Fibroblast of skin of back (primary cell): ENCODE data around the gene OR2T5. TPM values are rescaled to one million over a fixed set of nuclear protein-coding genes. Genes with fewer than 3 reads are reported as not detected.
"Not testable (repeated sequence)": the region's sequence is repeated elsewhere in the genome, so short reads cannot be mapped to it uniquely, and the experiment has no call there.

Source experiments
- DNase-seq: peaks from one replicate; pipeline ENCODE4 v3.0.0-alpha.2; 2013
- polyA plus RNA-seq, 2 experiments: library from polyadenylated mRNA; unstranded; fragments of 120-200 nt; gene quantifications; one replicate each; pipeline ENCODE4 v1.2.1, GENCODE V29; 2013; ENCODE audit not compliant: insufficient read length in 2 of 2

OR2T5 gene
- polyA plus RNA-seq (2013, experiment 1 of 2; ENCODE audit: insufficient read length) = not detected
- not detected for polyA plus RNA-seq (2013, experiment 2 of 2; ENCODE audit: insufficient read length)

- DNase-seq = not testable (repeated sequence)
These were observed at the start of gene OR2T5 for GRCh38 chr1:248488289-248488688. TSS of gene OR2T5 (plus strand) at chr1:248488589. CDS start at chr1:248488589, 0 bp downstream.

DNA sequence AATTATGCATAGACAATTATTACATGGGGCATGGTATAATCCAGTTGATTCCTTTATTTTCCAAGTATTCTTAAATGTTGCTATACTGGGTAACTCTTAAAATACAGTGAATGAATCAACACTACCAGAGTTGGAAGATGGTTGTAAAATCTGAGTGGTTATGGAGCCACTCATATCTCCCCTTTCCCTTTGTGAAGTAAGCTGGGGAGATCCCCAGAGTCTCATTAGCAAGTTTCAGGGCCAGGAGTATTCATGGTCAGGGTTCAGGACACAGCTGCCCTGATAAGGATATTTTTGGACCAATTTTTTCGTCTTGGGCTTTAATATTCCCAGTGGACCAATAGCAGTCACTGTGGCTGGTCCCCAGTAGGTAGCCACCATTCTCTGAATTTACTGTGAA is 49.7 kb upstream of the OR2T5 start:
- not testable (repeated sequence) for DNase-seq

- not testable (repeated sequence) for DNase-seq
These were observed 49.1 kb upstream of the OR2T5 start for GRCh38 chr1:248439283-248439682.

GRCh38 chr1:248442500-248443277 is 45.7 kb upstream of the OR2T5 start:
- DNase-seq = not testable (repeated sequence)

- DNase-seq = not testable (repeated sequence)
These were observed 43.8 kb upstream of the OR2T5 start for GRCh38 chr1:248444603-248445002.

DNA sequence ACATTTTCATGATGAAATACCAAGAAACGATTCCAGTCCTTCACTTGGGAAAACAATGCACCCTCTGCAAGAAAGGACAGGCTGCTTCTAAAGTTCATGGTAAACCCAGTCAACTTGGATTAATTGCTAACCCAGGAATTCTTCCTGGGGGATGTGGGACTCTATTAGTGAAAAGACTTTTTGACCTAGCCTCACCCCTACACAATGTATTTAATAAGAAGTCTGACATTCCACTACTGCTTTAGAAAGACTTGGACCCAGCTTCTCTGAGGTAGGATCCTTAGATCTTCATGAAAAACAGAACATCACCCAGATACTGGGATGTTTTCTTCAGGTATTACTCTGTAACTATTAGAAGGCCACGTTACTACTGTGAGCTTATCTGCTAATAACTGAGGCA is 43.0 kb upstream of the OR2T5 start, which contains the start of gene OR2T2:
Gene OR2T2, plus strand, starts transcription at position 239 of the 400 bp plus-strand sequence. CDS start 7,161 bp downstream, outside the sequence.
- not testable (repeated sequence) for DNase-seq

GRCh38 chr1:248448409-248449074 is 39.8 kb upstream of the OR2T5 start:
- not testable (repeated sequence) for DNase-seq

GRCh38 chr1:248449821-248450465 is 38.4 kb upstream of the OR2T5 start:
- DNase-seq = not testable (repeated sequence)

- not testable (repeated sequence) for DNase-seq
These were observed 37.8 kb upstream of the OR2T5 start for GRCh38 chr1:248450466-248451145.

DNA sequence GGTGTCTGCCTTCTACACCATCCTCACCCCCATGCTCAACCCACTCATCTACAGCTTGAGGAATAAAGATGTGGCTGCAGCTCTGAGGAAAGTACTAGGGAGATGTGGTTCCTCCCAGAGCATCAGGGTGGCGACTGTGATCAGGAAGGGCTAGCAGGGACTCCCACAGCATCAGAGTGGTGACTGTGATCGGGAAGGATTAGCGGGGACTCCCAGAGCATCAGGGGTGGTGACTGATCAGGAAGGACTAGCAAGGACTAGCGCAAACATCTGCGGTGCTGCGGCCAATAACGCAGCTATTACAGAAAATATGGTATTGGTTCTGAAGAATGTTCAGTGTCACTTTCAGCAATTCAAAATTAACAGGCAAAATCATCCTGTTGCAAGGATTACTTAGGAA is 34.8 kb upstream of the OR2T5 start:
- DNase-seq = not testable (repeated sequence)

GRCh38 chr1:248455045-248455444 is 33.3 kb upstream of the OR2T5 start:
- not testable (repeated sequence) for DNase-seq

- not testable (repeated sequence) for DNase-seq
These were observed 31.8 kb upstream of the OR2T5 start for GRCh38 chr1:248456635-248457034.

DNA sequence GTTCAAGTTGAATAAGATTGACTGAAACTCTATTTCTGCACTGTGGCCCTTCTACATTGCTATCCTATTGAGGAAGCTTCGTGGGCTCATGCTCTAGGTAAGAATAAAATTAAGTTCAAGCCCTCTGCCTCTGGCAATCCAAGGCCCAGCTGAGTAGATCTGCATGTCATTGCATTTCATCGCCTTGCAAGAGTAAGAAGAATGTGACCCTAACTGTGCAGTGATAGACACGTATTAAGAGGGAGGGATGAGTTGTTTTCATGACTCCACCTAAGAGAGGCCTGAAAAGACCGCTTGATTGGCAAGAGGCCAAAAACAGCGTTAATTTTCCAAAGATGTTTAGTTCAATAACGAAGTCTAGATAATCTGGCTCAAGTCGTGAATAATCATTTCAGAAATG is 29.3 kb upstream of the OR2T5 start:
- not testable (repeated sequence) for DNase-seq

- DNase-seq = no peak
These were observed 17.2 kb upstream of the OR2T5 start for GRCh38 chr1:248471154-248471553.

- DNase-seq = not testable (repeated sequence)
These were observed 16.3 kb upstream of the OR2T5 start for GRCh38 chr1:248472111-248472510.

- DNase-seq = not testable (repeated sequence)
These were observed 15.3 kb upstream of the OR2T5 start, which contains the start of gene OR2T3 for GRCh38 chr1:248473051-248473450. TSS of gene OR2T3 (plus strand) at chr1:248473351. CDS start at chr1:248473351, 0 bp downstream.

- DNase-seq = not testable (repeated sequence)
These were observed 12.7 kb upstream of the OR2T5 start for GRCh38 chr1:248475660-248476059.

DNA sequence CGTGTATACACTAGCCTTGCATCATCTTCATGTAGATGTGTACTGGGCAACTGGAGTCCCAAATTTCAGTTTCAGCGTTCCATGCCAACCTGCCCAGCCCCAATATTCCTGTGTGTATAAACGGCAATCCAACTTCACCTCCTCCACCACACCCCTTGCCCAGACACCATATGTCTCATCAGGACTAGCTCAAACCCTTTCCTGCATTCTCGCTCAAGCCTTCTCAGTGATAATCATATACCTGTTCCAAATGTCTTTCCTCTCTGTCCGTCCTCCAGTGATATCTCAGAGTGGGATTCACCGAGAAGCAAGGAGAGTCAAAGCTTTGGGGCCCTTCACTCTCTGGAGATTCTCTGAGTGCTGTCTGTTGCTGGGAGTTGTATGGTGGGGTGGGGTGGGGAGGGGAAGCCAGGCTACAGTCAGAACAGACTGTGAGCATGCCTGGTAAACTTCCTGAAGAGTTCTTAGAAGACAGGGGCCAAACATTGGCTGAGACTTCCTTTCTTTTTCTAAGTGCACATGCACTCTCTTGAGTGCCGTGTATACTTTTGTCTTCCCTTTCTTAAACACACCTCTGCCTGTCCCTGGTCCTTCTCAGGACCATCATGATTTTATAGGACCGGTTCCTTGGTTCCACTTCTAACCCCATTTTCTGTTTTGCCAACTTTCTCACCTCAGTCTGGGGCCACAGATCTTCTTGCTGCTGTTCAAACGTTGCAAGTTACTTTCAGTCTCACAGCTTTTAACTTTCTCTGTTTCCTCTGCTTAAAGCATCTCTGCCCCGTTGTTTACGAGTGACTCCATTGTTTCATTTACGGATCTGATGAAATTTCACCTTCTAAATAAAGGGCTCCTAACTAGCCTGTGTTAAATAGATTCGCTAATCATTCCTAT is 6.5 kb upstream of the OR2T5 start:
- not testable (repeated sequence) for DNase-seq

DNA sequence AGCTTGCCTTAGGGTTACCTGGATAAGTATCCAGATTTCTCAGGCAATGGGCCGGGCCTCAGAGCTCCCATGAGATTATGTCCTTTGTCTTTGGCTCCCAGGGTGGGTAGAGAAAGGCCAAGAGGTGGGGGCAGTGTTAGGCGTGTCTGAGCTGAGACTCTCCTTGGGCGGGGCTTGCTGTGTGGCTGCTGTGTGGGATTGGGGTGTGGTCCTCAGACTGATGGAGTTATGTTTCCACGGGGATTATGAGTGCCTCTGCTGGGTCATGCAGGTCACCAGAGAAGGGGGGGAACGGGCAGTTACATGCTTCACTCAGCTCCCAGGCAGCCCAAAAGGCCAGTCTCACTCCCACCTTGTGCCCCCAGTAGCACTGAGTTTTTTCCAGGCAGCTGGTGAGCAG is 8.3 kb downstream of the OR2T5 start:
- DNase-seq = not testable (repeated sequence)

DNA sequence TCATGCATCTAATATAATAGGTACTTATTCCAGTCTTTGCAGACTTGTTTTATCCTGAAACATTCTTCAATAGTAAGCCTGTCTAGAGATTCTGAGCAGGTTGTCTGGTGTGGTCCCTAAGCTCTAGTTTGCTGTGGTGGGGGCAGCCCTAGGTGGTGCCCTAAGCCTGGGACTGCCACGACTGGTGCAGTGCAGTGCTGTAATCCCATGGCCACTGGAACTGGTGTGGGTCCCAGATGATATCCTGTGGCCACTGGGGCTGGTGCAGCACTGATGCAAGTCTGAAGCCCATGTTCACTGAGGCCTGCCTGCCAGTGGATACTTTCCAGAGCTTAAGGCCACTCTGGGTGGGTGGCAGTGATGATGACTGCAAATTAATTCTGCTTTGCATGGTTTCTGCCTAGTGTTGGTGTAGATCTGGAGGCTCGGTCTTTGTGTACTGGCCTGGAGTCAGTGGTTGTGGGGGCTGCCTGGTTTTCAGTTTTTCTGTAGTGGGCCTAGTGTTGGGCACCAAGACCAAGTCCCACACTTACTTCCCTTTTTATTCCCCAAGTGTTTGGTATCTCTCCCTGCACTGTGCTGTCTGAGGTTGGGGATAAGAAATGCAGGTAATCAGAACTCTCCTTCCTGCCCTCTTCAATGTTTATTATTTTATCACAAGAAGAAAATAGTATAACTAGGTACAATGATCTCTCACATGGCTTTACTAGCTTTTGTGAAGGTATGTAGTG is 12.1 kb downstream of the OR2T5 start:
- not testable (repeated sequence) for DNase-seq
